Vagina (tissue), 2 donors: ENCODE data around the gene SLC1A4.

Experiments used
- CTCF ChIP-seq, 3 experiments: fragments of 450-650 bp in 2 of 3; fragments of 200-600 bp in 1 of 3; sonication (generic) in 1 of 3; IDR thresholded peaks; one replicate each; pipeline ENCODE4 v1.5.1; 2017 to 2019; ENCODE audit warnings: antibody characterized with exemption in 3 of 3, mild to moderate bottlenecking in 2 of 3, moderate library complexity in 2 of 3
- POLR2A ChIP-seq, 2 donors: fragments of 450-650 bp; IDR thresholded peaks; one replicate each; pipeline ENCODE4 v1.6.1; 2017; ENCODE audit warnings: antibody characterized with exemption in 2 of 2, mild to moderate bottlenecking in 2 of 2, moderate library complexity in 2 of 2
- POLR2AphosphoS5 ChIP-seq, 2 donors: sonication (generic); formaldehyde crosslinking; IDR thresholded peaks; one replicate each; pipeline ENCODE4 v1.9.0; 2017; ENCODE audit warnings: antibody characterized with exemption in 2 of 2, mild to moderate bottlenecking in 2 of 2, low read depth in 1 of 2; ENCODE audit not compliant: insufficient read depth in 1 of 2

- TF ChIP-seq POLR2A (IDR thresholded peaks at IDR 0.05) (no peak), CTCF (IDR thresholded peaks at IDR 0.05) (no peak), POLR2AphosphoS5 (IDR thresholded peaks at IDR 0.05; ENCODE audit: insufficient read depth in 1 of 2, low read depth in 1 of 2) (no peak)
These were observed 36.4 kb upstream of the SLC1A4 start for GRCh38 chr2:64952511-64953482.
